ENCODE results near the gene DEPP1.

Gene DEPP1

DNA sequence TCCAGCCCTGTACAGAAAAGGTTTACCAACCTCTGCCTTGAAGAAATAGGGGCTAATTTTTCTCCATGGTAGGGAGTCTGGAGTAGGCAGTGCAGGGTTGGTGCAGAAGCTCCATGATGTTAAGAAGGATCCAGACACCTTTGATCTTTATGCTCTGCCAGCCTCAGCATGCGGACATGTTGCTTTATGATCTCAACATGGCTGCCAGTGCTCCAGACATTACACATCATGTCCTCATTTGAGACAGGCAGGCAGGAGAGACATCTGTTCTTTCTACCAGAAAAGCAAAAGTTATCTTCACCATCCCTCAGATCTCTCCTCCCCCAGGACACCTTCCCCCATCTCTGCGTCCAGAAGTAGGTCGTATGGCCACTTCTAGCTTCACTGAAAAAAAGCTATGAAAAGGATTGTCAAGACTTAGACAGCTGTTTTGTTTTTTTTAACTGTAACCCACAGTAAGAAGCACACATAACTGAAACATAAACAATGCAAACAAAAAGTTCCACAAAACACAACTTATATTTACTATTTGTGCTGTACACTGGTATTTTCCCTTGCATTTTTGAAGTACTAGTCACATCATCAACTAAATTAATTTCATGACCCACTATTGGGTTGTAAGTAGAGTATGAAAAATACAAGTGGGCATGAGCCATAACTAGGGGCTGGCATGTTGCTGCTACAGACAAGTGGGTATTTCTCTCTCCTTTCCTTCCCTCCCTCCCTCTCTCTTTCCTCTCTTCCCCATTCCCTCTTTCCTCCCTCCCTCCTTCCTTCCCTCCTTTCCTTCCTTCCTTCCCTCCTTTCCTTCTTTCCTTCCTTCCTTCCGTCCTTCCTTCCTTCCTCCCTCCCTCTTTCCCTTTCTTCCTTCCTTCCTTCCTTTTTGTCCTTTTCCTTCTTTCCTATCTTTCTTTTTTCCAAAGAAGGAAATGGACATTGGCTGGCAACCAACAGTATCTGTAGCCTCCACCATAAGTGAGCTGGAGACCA is 21.6 kb downstream of the DEPP1 start:
- no peak for DNase-seq (ENCODE audit: low read depth)
- TF ChIP-seq, protein P1, sequence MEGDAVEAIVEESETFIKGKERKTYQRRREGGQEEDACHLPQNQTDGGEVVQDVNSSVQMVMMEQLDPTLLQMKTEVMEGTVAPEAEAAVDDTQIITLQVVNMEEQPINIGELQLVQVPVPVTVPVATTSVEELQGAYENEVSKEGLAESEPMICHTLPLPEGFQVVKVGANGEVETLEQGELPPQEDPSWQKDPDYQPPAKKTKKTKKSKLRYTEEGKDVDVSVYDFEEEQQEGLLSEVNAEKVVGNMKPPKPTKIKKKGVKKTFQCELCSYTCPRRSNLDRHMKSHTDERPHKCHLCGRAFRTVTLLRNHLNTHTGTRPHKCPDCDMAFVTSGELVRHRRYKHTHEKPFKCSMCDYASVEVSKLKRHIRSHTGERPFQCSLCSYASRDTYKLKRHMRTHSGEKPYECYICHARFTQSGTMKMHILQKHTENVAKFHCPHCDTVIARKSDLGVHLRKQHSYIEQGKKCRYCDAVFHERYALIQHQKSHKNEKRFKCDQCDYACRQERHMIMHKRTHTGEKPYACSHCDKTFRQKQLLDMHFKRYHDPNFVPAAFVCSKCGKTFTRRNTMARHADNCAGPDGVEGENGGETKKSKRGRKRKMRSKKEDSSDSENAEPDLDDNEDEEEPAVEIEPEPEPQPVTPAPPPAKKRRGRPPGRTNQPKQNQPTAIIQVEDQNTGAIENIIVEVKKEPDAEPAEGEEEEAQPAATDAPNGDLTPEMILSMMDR (IDR thresholded peaks at IDR 0.05; ENCODE audit: insufficient read depth, low read depth, low read length, missing control alignments) = no peak
- no peak overlapping the region for H3K4me3 ChIP-seq (ENCODE audit: low read length)

DNA sequence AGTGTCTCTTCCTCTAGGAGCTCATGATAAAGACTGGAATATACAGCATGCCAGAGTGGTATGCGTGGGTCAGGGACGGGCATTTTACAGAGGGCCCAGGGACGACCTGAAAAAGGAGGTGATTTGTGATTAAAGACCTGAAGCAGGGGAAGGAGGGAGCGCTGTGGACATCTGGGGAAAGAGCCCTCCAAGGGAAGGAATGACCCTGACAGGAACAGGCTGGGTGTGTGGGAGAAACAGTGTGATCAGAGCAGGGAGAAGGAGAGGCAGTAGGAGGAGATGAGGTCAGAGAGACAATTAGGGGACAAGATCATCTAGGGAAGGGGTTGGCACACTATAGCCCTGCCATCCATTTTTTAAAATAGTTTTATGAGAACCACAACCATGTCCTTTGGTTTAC is 22.4 kb downstream of the DEPP1 start:
- H3K4me3 ChIP-seq (ENCODE audit: low read length) = no peak overlapping the region
- TF ChIP-seq, protein P1 (IDR thresholded peaks at IDR 0.05; ENCODE audit: insufficient read depth, low read depth, low read length, missing control alignments) = no peak

DNA sequence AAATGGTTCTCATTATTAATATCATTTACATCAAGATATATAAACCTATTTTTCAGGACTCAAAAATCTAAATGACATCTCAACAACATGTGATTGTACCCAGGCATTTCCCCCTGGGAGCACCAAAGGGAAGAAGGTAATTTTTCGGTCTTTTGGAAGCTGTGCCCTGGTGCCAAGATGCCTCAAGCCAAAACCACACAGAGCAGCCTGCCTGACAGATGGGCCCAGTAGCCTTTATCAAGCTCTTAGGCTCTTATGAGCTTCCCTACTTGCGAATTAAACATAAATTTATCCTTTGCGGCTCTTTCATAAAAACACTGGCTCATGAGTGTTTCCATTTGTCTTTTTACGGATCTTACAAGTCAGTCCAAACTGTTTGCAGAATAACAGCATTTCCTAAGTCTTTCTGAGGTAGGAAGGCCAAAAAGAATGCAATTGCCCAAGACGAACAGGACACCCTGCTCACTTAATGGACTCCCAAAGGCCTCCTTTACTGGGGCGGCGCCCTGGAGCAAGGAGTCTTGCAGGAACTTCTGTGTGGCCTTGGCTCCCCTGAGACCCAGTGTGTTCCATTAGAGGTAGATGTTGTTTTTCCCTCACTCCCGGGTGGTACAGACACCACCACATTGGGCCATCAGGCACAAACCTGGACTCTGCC is 23.1 kb downstream of the DEPP1 start:
- TF ChIP-seq, protein P1 (IDR thresholded peaks at IDR 0.05; ENCODE audit: insufficient read depth, low read depth, low read length, missing control alignments) = no peak
- no peak overlapping the region for H3K4me3 ChIP-seq (ENCODE audit: low read length)
- DNase-seq (ENCODE audit: low read depth) = no peak

More for the DNA sequence above, 22.4 kb downstream of the DEPP1 start:
- no peak for DNase-seq (ENCODE audit: low read depth)

DNA sequence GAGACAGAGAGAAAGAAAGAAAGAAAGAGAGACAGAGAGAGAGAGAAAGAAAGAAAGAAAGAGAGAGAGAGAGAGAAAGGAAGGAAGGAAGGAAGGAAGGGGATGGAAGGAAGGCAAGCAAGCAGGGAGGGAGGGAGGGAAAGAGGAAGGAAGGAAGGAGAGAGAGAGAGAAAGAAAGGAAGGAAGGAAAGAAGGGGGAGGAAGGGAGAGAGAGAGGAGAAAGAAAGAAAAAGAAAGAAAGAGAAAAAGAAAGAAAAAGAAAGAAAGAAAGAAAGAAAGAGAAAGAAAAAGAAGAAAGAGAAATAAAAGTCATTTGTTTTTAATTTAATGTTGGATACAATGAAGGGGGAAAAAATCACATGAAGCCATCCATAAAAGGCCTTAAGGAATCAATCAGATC is 23.6 kb downstream of the DEPP1 start:
- TF ChIP-seq, protein P1 (IDR thresholded peaks at IDR 0.05; ENCODE audit: insufficient read depth, low read depth, low read length, missing control alignments) = no peak
- no peak for DNase-seq (ENCODE audit: low read depth)
- H3K4me3 ChIP-seq (ENCODE audit: low read length) = no peak overlapping the region

DNA sequence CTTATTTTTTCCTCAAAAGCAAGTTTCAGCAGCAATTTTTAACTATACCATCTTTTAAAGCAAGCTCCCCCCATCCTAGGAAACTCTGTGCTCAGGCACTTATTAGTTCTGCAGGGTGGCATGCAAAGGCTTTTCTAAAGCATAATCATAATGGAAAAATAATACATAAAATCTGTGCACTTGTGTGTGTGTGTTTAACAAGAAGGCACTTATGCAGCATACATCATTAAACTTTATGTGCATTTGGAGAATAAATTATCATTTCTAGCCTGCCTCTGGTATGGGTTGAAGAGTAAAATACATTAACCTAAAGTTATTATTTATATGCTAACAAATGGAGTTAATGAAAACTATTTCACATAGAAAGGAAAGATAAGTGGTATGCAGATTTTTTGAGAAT is 24.6 kb downstream of the DEPP1 start:
- H3K4me3 ChIP-seq (ENCODE audit: low read length) = no peak overlapping the region
- TF ChIP-seq, protein P1 (IDR thresholded peaks at IDR 0.05; ENCODE audit: insufficient read depth, low read depth, low read length, missing control alignments) = no peak
- no peak for DNase-seq (ENCODE audit: low read depth)

DNA sequence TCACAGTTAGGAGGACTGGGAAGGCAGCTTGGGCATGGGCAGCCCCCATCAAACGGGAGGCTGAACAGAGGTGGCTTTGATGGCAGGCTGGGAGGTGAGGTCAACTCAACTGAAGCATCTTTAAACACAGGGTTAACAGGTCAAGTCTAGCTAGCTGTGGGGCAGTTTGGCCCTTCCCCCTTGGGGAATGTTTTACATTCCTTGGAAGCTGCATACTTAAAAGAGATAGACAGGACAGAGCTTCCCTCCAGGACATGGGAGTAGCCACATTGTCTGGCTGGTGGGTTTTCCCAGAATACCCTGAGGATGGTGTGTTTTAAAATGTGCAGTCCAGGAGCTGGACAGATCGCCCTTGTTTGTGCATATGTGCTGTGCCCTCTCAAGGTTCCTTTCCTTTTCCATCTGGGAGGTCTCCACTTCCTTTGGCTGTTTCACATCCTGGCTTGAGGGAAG is 25.8 kb downstream of the DEPP1 start:
- TF ChIP-seq, protein P1 (IDR thresholded peaks at IDR 0.05; ENCODE audit: insufficient read depth, low read depth, low read length, missing control alignments) = no peak
- no peak overlapping the region for H3K4me3 ChIP-seq (ENCODE audit: low read length)
- no peak for DNase-seq (ENCODE audit: low read depth)
